ENCODE results near the gene DSP.

DNA sequence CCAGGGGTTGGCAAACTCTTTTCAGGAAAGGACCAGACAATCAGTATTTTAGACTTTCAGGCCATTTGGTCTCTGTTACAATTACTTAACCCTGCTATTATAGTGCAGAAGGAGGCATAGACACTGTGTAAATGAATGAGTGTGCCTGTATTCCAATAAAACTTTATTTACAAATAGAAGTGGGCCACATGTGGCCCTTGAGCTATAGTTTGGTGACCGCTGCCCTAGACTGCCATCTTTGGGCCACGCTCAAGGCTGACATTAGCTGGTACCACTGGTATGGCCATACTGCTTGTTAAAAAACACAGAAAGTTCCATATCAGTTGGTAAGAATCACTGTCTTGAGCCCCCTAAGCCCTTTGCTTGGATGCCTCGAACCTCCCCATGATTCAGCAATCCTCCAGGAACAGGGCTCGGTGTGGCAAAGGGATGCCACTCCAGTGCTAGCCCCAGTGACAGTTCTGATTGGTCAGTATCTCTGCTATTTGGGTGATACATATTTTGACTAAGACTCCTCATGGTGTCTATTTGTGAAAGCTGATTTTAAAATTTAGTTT is 25.2 kb downstream of the DSP start:
- no peak for TF ChIP-seq EZH2 (IDR thresholded peaks at IDR 0.05; ENCODE audit: low read depth)
- TF ChIP-seq, protein P1, sequence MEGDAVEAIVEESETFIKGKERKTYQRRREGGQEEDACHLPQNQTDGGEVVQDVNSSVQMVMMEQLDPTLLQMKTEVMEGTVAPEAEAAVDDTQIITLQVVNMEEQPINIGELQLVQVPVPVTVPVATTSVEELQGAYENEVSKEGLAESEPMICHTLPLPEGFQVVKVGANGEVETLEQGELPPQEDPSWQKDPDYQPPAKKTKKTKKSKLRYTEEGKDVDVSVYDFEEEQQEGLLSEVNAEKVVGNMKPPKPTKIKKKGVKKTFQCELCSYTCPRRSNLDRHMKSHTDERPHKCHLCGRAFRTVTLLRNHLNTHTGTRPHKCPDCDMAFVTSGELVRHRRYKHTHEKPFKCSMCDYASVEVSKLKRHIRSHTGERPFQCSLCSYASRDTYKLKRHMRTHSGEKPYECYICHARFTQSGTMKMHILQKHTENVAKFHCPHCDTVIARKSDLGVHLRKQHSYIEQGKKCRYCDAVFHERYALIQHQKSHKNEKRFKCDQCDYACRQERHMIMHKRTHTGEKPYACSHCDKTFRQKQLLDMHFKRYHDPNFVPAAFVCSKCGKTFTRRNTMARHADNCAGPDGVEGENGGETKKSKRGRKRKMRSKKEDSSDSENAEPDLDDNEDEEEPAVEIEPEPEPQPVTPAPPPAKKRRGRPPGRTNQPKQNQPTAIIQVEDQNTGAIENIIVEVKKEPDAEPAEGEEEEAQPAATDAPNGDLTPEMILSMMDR (conservative IDR thresholded peaks at IDR 0.05): no peak
